ENCODE data around the gene TIMM10.

DNA sequence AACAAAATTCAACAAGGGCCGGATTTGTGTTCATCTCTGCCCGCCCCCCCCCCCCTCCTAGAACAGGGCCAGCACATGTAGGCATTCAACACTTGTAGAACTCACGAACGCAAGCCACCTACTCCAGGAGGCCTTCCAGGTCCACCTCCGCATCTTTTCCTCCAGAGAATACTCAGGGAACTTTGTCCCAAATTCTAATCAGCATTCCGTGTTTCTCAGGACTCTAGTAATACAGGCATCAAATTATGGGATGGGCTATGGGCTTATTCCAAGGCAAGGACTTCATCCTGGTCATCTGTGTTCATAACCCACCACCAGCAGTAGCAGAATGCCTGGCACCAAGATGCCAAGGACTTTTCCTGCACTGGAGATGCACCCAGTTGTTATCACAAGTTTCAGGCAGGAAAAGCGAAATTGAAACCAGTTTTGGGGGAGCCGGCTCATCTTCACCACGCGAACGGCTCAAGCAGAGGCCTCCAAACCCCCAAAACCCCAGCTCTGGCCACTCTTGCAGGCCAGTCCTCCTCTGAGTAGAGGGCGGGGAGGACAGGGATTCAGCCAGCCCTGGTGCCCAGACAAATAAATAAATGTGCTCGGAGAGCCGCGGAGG, 36.5 kb upstream of the TIMM10 start:
- TF ChIP-seq, protein P1, sequence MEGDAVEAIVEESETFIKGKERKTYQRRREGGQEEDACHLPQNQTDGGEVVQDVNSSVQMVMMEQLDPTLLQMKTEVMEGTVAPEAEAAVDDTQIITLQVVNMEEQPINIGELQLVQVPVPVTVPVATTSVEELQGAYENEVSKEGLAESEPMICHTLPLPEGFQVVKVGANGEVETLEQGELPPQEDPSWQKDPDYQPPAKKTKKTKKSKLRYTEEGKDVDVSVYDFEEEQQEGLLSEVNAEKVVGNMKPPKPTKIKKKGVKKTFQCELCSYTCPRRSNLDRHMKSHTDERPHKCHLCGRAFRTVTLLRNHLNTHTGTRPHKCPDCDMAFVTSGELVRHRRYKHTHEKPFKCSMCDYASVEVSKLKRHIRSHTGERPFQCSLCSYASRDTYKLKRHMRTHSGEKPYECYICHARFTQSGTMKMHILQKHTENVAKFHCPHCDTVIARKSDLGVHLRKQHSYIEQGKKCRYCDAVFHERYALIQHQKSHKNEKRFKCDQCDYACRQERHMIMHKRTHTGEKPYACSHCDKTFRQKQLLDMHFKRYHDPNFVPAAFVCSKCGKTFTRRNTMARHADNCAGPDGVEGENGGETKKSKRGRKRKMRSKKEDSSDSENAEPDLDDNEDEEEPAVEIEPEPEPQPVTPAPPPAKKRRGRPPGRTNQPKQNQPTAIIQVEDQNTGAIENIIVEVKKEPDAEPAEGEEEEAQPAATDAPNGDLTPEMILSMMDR (IDR thresholded peaks at IDR 0.05) = no peak
- no peak for TF ChIP-seq POLR2A (IDR thresholded peaks at IDR 0.05)

Measured in right lobe of liver (tissue), 4 donors.